Right atrium auricular region (tissue), 2 donors: ENCODE results near the gene YPEL2. TPM values are rescaled to one million over a fixed set of nuclear protein-coding genes. Genes with fewer than 3 reads are reported as not detected.

Experiments
- DNase-seq: peaks from one replicate; pipeline ENCODE4 v3.0.0-alpha.2; 2019; ENCODE audit warnings: low spot score
- H3K27ac ChIP-seq, 2 donors: fragments of 200-600 bp; sonication (generic); 1 replicate in 1 of 2; 2 replicates in 1 of 2; pipeline ENCODE4 v1.5.1; 2016 to 2019
- H3K27me3 ChIP-seq, 2 donors: fragments of 200-600 bp; sonication (generic); one replicate each; pipeline versions ENCODE4 v1.5.1 to v1.6.0; 2017 to 2019
- H3K36me3 ChIP-seq: fragments of 200-600 bp; sonication (generic); one replicate; pipeline ENCODE4 v1.5.1; 2016
- H3K4me1 ChIP-seq, 2 donors: fragments of 200-600 bp; sonication (generic); one replicate each; pipeline versions ENCODE4 v1.5.1 to v1.6.0; 2017 to 2019
- H3K4me3 ChIP-seq, 2 donors: fragments of 200-600 bp; sonication (generic); 1 replicate in 1 of 2; 2 replicates in 1 of 2; pipeline ENCODE4 v1.5.1; 2017 to 2019; ENCODE audit warnings: mild to moderate bottlenecking in 1 of 2, moderate library complexity in 1 of 2
- H3K9me3 ChIP-seq, 2 donors: fragments of 200-600 bp; sonication (generic); one replicate each; pipeline ENCODE4 v1.5.1; 2019
- total RNA-seq, 2 donors: library from RNA; depleted of rRNA; stranded (reverse); fragments of >200 nt; gene quantifications; one replicate each; pipeline ENCODE4 v1.1.0, GENCODE V29; 2016
- TF ChIP-seq, protein P1 (sequence below), 2 donors: fragments of 200-600 bp; sonication (generic); IDR thresholded peaks; one replicate each; pipeline ENCODE4 v1.5.1; 2019; ENCODE audit warnings: antibody characterized with exemption in 2 of 2

YPEL2 gene
- total RNA-seq, 2 donors from 2014 or later, result 28.3 to 34.1 TPM

DNA sequence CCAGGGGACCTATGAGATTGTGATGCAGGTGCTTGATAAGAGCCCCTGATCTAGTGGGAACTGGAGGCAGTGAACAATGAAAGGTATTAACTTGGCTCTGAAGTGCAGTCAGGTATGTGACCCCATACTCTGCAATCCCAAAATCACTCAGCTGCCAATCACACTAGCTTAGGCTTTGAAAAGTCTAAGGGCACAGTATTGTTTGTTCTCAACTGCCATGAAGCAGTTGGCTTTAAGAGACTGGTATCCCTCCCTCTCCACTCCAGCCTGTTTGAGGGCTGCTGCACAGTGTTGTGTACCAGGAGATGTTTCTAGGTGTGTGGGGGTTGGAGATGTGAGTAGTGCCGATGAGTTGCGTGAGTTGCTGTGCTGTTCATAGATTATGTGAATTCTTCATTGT, 2.4 kb downstream of the YPEL2 start:
- Histone ChIP-seq H3K27ac (peak overlapping the region; percentile 92 to 95), H3K4me1 (peaks cover 0 to 82% of the 10 kb centered on the region in 2 donors)

DNA sequence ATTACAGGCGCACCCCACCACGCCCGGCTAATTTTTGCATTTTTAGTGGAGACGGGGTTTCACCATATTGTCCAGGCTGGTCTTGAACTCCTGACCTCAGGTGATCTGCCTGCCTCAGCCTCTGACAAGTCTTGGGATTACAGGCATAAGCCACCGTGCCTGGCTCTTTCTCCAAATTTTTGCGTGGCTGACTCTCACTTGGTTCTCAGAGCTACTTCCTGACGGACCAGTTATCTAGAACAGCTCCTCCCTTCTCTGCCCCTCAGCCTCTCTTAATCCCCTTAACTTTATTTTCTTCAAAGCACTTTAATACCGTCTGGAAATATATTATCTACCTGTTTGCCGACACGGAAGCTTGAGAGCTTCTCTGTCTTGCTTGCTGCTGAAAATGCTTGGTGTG, 4.2 kb downstream of the YPEL2 start:
- H3K9me3 ChIP-seq, result no peaks in the 10 kb centered on the region
- no peak for DNase-seq
- H3K4me1 ChIP-seq, result peaks cover 0 to 82% of the 10 kb centered on the region in 2 donors
- no peak overlapping the region for H3K4me3 ChIP-seq
- H3K27me3 ChIP-seq, result no peaks in the 10 kb centered on the region
- H3K36me3 ChIP-seq, result no peaks in the 10 kb centered on the region
- peak overlapping the region; percentile 52 to 95 for H3K27ac ChIP-seq
- TF ChIP-seq, protein P1, sequence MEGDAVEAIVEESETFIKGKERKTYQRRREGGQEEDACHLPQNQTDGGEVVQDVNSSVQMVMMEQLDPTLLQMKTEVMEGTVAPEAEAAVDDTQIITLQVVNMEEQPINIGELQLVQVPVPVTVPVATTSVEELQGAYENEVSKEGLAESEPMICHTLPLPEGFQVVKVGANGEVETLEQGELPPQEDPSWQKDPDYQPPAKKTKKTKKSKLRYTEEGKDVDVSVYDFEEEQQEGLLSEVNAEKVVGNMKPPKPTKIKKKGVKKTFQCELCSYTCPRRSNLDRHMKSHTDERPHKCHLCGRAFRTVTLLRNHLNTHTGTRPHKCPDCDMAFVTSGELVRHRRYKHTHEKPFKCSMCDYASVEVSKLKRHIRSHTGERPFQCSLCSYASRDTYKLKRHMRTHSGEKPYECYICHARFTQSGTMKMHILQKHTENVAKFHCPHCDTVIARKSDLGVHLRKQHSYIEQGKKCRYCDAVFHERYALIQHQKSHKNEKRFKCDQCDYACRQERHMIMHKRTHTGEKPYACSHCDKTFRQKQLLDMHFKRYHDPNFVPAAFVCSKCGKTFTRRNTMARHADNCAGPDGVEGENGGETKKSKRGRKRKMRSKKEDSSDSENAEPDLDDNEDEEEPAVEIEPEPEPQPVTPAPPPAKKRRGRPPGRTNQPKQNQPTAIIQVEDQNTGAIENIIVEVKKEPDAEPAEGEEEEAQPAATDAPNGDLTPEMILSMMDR (IDR thresholded peaks at IDR 0.05), result no peak

More for the DNA sequence above, 2.4 kb downstream of the YPEL2 start:
- TF ChIP-seq, protein P1 (IDR thresholded peaks at IDR 0.05), result no peak
- H3K4me3 ChIP-seq, result peak overlapping the region in 1 of 2 donors; percentile 91
- H3K9me3 ChIP-seq, result no peaks in the 10 kb centered on the region
- DNase-seq, result no peak
- no peaks in the 10 kb centered on the region for H3K27me3 ChIP-seq
- H3K36me3 ChIP-seq, result no peaks in the 10 kb centered on the region

DNA sequence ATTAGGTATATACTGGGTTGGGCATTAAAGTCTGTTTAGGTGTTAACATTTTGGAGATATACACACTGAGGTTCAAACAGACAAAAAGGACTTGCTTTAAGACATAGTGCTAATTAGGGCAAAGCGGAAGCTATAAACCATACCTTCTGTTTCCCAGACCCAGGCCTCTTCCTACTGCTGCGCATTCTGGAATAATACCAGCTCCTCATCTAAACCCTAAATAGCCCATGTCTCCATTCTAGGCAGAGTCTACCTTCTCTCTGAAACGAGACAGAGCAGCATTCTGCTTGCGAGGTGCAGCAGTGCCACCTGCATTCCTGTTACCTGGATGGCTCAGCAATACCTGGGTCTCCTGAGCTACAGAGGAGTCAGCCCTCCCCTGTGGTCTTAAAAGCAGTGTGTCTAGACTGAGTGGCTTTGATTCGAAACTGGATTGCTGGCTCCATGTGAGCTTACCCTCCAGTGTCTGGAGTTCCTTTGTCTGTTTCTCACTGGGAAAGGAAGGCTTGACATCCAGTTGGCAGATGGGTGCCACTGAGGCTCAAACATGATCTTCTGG, 6.4 kb downstream of the YPEL2 start:
- peaks cover 0 to 94% of the 10 kb centered on the region in 2 donors for H3K4me1 ChIP-seq
- no peak overlapping the region for H3K4me3 ChIP-seq

DNA sequence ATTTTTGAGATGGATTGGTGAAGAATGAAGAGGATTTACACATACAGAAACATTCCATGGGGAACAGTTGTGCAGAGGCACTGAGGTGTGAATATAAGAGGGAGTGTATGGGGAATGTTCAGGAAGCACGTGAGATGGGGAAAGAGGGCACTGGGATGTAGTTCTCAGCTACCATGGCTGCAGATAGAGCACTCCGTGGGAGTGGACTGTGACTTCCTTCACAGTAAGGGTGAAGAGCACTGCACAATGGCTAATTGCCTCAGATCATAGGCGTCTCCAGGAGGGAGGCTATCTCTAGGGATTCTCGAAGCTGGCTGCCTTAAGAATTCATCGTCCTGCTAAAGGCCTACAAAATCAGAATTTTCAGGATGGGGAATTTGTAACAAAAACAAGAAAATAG, 7.0 kb downstream of the YPEL2 start:
- peaks cover 0 to 94% of the 10 kb centered on the region in 2 donors for H3K4me1 ChIP-seq
- no peak overlapping the region for H3K4me3 ChIP-seq
- no peaks in the 10 kb centered on the region for H3K36me3 ChIP-seq
- peak overlapping the region; percentile 45 to 95 for H3K27ac ChIP-seq
- no peaks in the 10 kb centered on the region for H3K27me3 ChIP-seq
- TF ChIP-seq, protein P1 (IDR thresholded peaks at IDR 0.05), result no peak
- no peak for DNase-seq
- H3K9me3 ChIP-seq, result no peaks in the 10 kb centered on the region

More for the DNA sequence above, 6.4 kb downstream of the YPEL2 start:
- no peaks in the 10 kb centered on the region for H3K36me3 ChIP-seq
- H3K9me3 ChIP-seq, result no peaks in the 10 kb centered on the region
- DNase-seq, result no peak
- peak overlapping the region; percentile 45 to 95 for H3K27ac ChIP-seq
- no peaks in the 10 kb centered on the region for H3K27me3 ChIP-seq
- TF ChIP-seq, protein P1 (IDR thresholded peaks at IDR 0.05), result no peak

DNA sequence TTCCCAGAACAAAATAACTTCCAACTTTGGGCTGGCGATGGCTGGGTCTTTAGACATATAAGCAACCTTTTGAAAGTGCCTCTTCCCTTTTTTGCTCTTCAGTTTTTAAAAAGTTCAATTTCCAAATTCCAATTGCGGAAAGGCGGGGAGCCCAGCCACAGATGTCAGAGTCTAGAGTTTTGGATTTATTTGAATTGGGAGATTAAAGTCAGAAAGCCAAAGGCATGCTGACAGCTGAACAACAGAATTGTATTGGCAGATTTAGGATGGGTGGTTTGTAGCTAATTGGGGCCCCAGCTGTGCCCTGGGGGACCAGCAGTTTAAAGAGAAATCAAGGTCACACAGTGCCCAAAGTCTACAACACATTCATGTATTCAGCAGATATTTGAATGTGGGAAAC, 10.5 kb downstream of the YPEL2 start:
- H3K27me3 ChIP-seq, result no peaks in the 10 kb centered on the region
- TF ChIP-seq, protein P1 (IDR thresholded peaks at IDR 0.05), result no peak
- H3K4me1 ChIP-seq, result peaks cover 0 to 94% of the 10 kb centered on the region in 2 donors
- H3K27ac ChIP-seq, result no peak overlapping the region
- DNase-seq, result no peak
- no peaks in the 10 kb centered on the region for H3K36me3 ChIP-seq
- no peak overlapping the region for H3K4me3 ChIP-seq
- no peaks in the 10 kb centered on the region for H3K9me3 ChIP-seq

DNA sequence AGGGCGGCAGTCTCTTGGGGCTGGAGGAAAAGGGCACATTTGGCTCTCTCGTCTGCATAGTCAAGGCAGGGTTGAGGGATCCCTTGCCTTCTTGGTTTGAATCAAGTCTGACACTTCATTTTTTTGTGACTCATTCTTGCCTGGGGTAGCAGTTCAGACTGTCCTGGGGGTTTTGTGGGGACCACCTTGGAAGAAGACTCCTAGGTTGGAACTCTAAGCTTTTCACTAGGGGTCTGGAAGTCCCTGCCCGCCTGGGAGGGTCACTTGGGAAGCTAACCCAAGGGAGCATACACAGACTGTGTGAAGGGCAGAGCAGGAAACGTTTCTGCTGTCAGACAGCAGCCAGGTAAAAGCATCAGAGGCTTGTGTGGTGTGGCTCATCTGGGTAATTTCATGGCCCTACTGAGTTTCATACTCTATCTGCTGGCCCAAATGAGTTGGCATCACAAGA, 11.3 kb downstream of the YPEL2 start:
- TF ChIP-seq, protein P1 (IDR thresholded peaks at IDR 0.05), result no peak
- H3K9me3 ChIP-seq, result no peaks in the 10 kb centered on the region
- no peaks in the 10 kb centered on the region for H3K36me3 ChIP-seq
- H3K27ac ChIP-seq, result no peak overlapping the region
- H3K4me3 ChIP-seq, result no peak overlapping the region
- H3K27me3 ChIP-seq, result no peaks in the 10 kb centered on the region
- no peak for DNase-seq
- peaks cover 0 to 97% of the 10 kb centered on the region in 2 donors for H3K4me1 ChIP-seq
